ENCODE data around the gene CORO2B. TPM values are rescaled to one million over a fixed set of nuclear protein-coding genes. Genes with fewer than 3 reads are reported as not detected.

The CORO2B gene
- total RNA-seq, 6 experiments from 2014 or later = 9.3 to 11.0 (median 9.9) TPM

DNA sequence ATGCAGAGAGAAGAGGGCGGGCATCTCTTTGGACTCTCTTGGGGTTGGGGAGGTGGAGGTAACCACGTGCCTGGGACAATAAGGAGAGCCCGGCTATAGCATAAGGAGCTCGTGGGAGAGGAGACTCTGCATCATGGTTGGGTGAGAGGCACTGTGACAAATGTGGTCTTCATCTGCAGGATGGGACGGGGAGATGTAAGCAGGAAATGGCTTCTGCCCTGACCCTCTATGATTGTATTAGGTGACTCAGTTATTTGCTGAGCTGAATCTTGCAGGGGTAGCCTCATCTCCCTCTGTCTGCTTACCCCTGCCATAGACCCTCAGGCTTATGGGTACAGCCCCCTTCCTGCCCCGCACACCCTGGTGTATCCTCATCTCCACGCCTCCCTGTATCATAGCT lies 48.7 kb downstream of the CORO2B start:
- peaks cover 39% of the 10 kb centered on the region for H3K4me1 Mint-ChIP-seq (ENCODE audit: low read depth)
- no peak overlapping the region for H3K4me3 Mint-ChIP-seq
- no peaks in the 10 kb centered on the region for H3K36me3 Mint-ChIP-seq (ENCODE audit: low read depth)
- TF ChIP-seq, protein P1, sequence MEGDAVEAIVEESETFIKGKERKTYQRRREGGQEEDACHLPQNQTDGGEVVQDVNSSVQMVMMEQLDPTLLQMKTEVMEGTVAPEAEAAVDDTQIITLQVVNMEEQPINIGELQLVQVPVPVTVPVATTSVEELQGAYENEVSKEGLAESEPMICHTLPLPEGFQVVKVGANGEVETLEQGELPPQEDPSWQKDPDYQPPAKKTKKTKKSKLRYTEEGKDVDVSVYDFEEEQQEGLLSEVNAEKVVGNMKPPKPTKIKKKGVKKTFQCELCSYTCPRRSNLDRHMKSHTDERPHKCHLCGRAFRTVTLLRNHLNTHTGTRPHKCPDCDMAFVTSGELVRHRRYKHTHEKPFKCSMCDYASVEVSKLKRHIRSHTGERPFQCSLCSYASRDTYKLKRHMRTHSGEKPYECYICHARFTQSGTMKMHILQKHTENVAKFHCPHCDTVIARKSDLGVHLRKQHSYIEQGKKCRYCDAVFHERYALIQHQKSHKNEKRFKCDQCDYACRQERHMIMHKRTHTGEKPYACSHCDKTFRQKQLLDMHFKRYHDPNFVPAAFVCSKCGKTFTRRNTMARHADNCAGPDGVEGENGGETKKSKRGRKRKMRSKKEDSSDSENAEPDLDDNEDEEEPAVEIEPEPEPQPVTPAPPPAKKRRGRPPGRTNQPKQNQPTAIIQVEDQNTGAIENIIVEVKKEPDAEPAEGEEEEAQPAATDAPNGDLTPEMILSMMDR (IDR thresholded peaks at IDR 0.05) = no peak
- DNase-seq = no peak
- no peaks in the 10 kb centered on the region for H3K9me3 Mint-ChIP-seq
- H3K27ac Mint-ChIP-seq = no peak overlapping the region
- no peaks in the 10 kb centered on the region; the same call in 1 of the 2 replicates for H3K27me3 Mint-ChIP-seq (ENCODE audit: insufficient read depth)

DNA sequence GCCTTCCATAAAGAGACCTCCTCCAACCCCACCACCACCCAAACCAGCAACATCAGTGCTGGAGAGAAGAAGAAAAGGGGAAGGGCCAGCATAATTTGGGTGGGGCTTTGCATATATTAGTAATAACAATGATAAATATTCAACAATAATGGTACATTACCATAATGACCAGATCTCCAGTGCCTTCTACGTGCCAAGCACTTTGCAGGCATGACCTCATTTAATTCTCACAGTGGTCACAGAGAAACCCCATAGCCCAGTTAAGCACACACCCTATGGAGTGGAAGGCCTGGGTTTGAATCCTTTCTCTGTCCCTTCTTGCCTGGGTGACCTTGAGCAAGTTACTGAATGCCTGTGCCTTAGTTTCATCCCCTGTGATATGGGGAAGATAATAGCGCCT lies 49.2 kb downstream of the CORO2B start:
- DNase-seq = no peak
- peaks cover 39% of the 10 kb centered on the region for H3K4me1 Mint-ChIP-seq (ENCODE audit: low read depth)
- no peaks in the 10 kb centered on the region; the same call in 1 of the 2 replicates for H3K27me3 Mint-ChIP-seq (ENCODE audit: insufficient read depth)
- H3K9me3 Mint-ChIP-seq = no peaks in the 10 kb centered on the region
- H3K27ac Mint-ChIP-seq = no peak overlapping the region
- TF ChIP-seq, protein P1 (IDR thresholded peaks at IDR 0.05) = no peak
- H3K36me3 Mint-ChIP-seq (ENCODE audit: low read depth) = no peaks in the 10 kb centered on the region
- no peak overlapping the region for H3K4me3 Mint-ChIP-seq

DNA sequence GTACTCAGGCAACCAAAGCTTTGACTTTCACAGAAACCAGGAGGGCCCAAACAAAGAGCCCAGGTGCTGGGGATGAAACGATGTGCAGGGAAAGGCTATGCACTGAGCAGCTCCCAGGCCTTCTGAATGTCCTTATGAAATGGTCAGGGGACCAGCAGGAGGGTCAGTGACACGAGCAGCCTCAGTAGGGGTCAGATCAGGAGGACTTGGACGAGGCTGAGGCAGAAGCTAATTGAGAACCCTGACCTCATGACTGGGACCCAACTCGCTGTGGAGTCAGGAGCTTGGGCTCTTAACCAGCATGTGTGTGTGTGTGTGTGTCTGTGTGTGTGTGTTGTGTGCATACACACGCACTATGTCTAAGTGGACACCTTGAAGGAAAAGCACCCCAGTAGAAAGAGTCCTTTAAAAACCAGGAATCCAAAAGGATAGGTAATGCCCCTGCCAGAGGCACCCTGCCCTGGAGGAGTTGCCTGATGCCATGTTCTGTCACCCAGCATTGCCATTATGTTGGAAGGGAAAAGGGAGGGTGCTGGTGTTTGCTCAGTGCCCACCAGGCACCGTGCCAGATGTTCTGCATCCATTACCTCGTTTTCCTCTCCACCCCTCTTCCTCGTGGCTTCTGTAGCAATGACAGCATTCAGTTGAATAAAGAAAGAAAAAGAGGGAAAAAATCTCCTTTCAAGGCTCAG lies 50.9 kb downstream of the CORO2B start:
- Mint-ChIP-seq H3K27ac (no peak overlapping the region), H3K27me3 (ENCODE audit: insufficient read depth) (no peaks in the 10 kb centered on the region; the same call in 1 of the 2 replicates), H3K4me3 (no peak overlapping the region), H3K36me3 (ENCODE audit: low read depth) (no peaks in the 10 kb centered on the region), H3K4me1 (ENCODE audit: low read depth) (peaks cover 39% of the 10 kb centered on the region), H3K9me3 (no peaks in the 10 kb centered on the region)
- TF ChIP-seq, protein P1 (IDR thresholded peaks at IDR 0.05) = no peak
- DNase-seq = no peak

DNA sequence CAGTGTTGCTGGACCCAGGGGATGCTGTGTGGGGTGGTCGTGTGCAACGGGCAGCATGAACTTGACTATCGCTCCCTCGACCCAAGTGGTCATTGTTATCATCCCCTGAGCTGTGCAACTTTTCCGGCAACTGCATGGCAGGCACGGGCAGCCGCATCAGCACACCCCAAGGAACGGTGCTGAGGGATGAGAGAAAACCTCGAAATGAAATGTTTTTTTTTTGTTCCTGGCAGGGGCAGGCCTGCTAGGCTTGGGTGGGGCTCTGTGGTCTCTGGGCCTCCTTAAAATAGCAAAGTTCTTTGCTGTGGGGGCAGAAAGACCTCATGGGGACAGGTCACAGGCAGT lies 51.4 kb downstream of the CORO2B start:
- TF ChIP-seq, protein P1 (IDR thresholded peaks at IDR 0.05) = no peak
- Mint-ChIP-seq H3K4me1 (ENCODE audit: low read depth) (peaks cover 44% of the 10 kb centered on the region), H3K27me3 (ENCODE audit: insufficient read depth) (no peaks in the 10 kb centered on the region; the same call in 1 of the 2 replicates), H3K36me3 (ENCODE audit: low read depth) (no peaks in the 10 kb centered on the region), H3K9me3 (no peaks in the 10 kb centered on the region), H3K27ac (no peak overlapping the region), H3K4me3 (no peak overlapping the region)
- DNase-seq = no peak

DNA sequence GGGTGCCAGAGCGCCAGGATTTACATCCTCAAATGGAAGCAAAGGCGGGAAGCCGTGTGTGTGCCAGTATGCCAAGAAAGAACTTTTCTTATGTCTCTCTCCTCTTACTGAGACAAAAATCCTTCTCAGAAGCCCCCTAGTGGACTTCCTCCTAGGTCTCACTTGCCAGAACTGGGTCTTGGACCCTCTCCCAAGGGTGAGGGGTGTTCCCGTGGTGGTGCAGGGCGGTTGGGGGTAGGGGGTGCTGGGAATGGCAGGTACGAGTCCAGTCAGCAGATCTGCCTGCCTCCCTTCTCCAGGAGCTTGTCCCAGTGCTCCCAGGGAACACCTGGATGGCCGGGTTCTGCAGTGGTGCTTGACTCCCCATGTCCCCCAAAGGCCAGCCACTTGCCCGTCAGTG lies 52.0 kb downstream of the CORO2B start:
- no peak overlapping the region for H3K27ac Mint-ChIP-seq
- DNase-seq = no peak

More for the DNA sequence above, 52.0 kb downstream of the CORO2B start:
- Mint-ChIP-seq H3K27me3 (ENCODE audit: insufficient read depth) (no peaks in the 10 kb centered on the region; the same call in none of the 2 replicates), H3K4me3 (no peak overlapping the region), H3K36me3 (ENCODE audit: low read depth) (no peaks in the 10 kb centered on the region), H3K4me1 (ENCODE audit: low read depth) (peaks cover 48% of the 10 kb centered on the region), H3K9me3 (no peaks in the 10 kb centered on the region)
- TF ChIP-seq, protein P1 (IDR thresholded peaks at IDR 0.05) = peak; percentile 34
